NCI-H146 (cell line): ENCODE results near the gene ADAMTS17.

Experiments used
- DNase-seq: peaks from one replicate; lab custom pipeline; 2025; lab: John Stamatoyannopoulos, UW

The ADAMTS17 gene

GRCh38 chr15:100221471-100222348 is 120.1 kb downstream of the ADAMTS17 start:
- no peak for DNase-seq

GRCh38 chr15:100220058-100220768 is 121.6 kb downstream of the ADAMTS17 start:
- DNase-seq: no peak

- DNase-seq: no peak
These were observed 123.3 kb downstream of the ADAMTS17 start for GRCh38 chr15:100218434-100218833.

GRCh38 chr15:100216182-100216581 is 125.6 kb downstream of the ADAMTS17 start:
- no peak for DNase-seq

- DNase-seq: no peak
These were observed 126.0 kb downstream of the ADAMTS17 start for GRCh38 chr15:100215843-100216169.

- DNase-seq: no peak
These were observed 126.5 kb downstream of the ADAMTS17 start for GRCh38 chr15:100215031-100215842.

- DNase-seq: no peak
These were observed 129.6 kb downstream of the ADAMTS17 start for GRCh38 chr15:100211855-100212850.

- DNase-seq: no peak
These were observed 131.4 kb downstream of the ADAMTS17 start for GRCh38 chr15:100210338-100210737.

GRCh38 chr15:100208921-100209603 is 132.7 kb downstream of the ADAMTS17 start:
- no peak for DNase-seq

GRCh38 chr15:100207053-100207452 is 134.7 kb downstream of the ADAMTS17 start:
- DNase-seq: no peak

GRCh38 chr15:100206643-100207042 is 135.1 kb downstream of the ADAMTS17 start:
- no peak for DNase-seq

- DNase-seq: no peak
These were observed 136.1 kb downstream of the ADAMTS17 start for GRCh38 chr15:100205549-100206295.

- no peak for DNase-seq
These were observed 137.0 kb downstream of the ADAMTS17 start for GRCh38 chr15:100204771-100205170.

- no peak for DNase-seq
These were observed 137.6 kb downstream of the ADAMTS17 start for GRCh38 chr15:100204211-100204610.

GRCh38 chr15:100202309-100202960 is 139.3 kb downstream of the ADAMTS17 start:
- no peak for DNase-seq

GRCh38 chr15:100201376-100202280 is 140.1 kb downstream of the ADAMTS17 start:
- DNase-seq: no peak

- DNase-seq: peak; percentile 28
These were observed 141.4 kb downstream of the ADAMTS17 start for GRCh38 chr15:100200287-100200880.
